Endothelial cell of umbilical vein (primary cell): Measurements from ENCODE around the gene C2orf68.

Experiments
- CTCF ChIP-seq, 2 donors: IDR thresholded peaks; 1 replicate in 1 of 2; 2 replicates in 1 of 2; pipeline ENCODE4 v1.5.1; 2011; ENCODE audit warnings: low read length in 2 of 2, mild to moderate bottlenecking in 2 of 2, moderate library complexity in 2 of 2, control low read depth in 1 of 2, inconsistent platforms in 1 of 2, low read depth in 1 of 2; ENCODE audit not compliant: insufficient read depth in 1 of 2; ENCODE audit errors: extremely low read depth in 1 of 2
- EZH2 ChIP-seq: IDR thresholded peaks from 2 replicates; pipeline ENCODE4 v1.6.1; 2012; ENCODE audit warnings: borderline replicate concordance, low read depth, mild to moderate bottlenecking, moderate library complexity, low read length, inconsistent platforms; ENCODE audit not compliant: severe bottlenecking
- POLR2AphosphoS5 ChIP-seq: IDR thresholded peaks from 2 replicates; pipeline ENCODE4 v1.6.1; 2012; ENCODE audit warnings: low read depth, mild to moderate bottlenecking, control low read depth, low read length, moderate library complexity; ENCODE audit not compliant: insufficient read depth

- no peak for TF ChIP-seq CTCF (IDR thresholded peaks at IDR 0.05; ENCODE audit: extremely low read depth in 1 of 2, insufficient read depth in 1 of 2, low read depth in 1 of 2, low read length in 2 of 2)
- no peak for TF ChIP-seq EZH2
- TF ChIP-seq POLR2AphosphoS5, result no peak
Observed at GRCh38 chr2:85558160-85558559, 53.7 kb downstream of the C2orf68 start.
